Ascending aorta (tissue), 2 donors: ENCODE data around the gene UBE2Q1. TPM values are rescaled to one million over a fixed set of nuclear protein-coding genes. Genes with fewer than 3 reads are reported as not detected.

Source experiments
- DNase-seq, 2 donors: peaks; one replicate each; pipeline ENCODE4 v3.0.0-alpha.2; 2019; ENCODE audit warnings: low spot score in 2 of 2
- H3K27ac ChIP-seq, 2 donors: fragments of 200-600 bp; sonication (generic); one replicate each; pipeline ENCODE4 v1.5.1; 2016 to 2017; ENCODE audit warnings: mild to moderate bottlenecking in 1 of 2
- H3K27me3 ChIP-seq: fragments of 200-600 bp; sonication (generic); one replicate; pipeline ENCODE4 v1.5.1; 2017
- H3K36me3 ChIP-seq, 2 donors: fragments of 200-600 bp; sonication (generic); one replicate each; pipeline ENCODE4 v1.5.1; 2016
- H3K4me1 ChIP-seq, 2 donors: fragments of 200-600 bp; sonication (generic); one replicate each; pipeline ENCODE4 v1.5.1; 2016 to 2017; ENCODE audit warnings: mild to moderate bottlenecking in 1 of 2
- H3K4me3 ChIP-seq, 2 donors: fragments of 200-600 bp; sonication (generic); one replicate each; pipeline ENCODE4 v1.5.1; 2016 to 2017; ENCODE audit warnings: mild to moderate bottlenecking in 1 of 2
- H3K9me3 ChIP-seq, 2 donors: fragments of 200-600 bp; sonication (generic); one replicate each; pipeline ENCODE4 v1.5.1; 2016
- CTCF ChIP-seq, 3 experiments: fragments of 200-600 bp in 2 of 3; fragments of 450-650 bp in 1 of 3; sonication (generic) in 2 of 3; IDR thresholded peaks; one replicate each; pipeline ENCODE4 v1.5.1; 2016 to 2019; ENCODE audit warnings: antibody characterized with exemption in 3 of 3, mild to moderate bottlenecking in 1 of 3, moderate library complexity in 1 of 3
- intact Hi-C: fragments of 100-400 bp; cut with DNase I; formaldehyde crosslinking; loops from one replicate; pipeline ENCODE4 v1.15.1; 2023
- total RNA-seq: library from RNA; depleted of rRNA; stranded (reverse); fragments of >200 nt; gene quantifications from one replicate; pipeline ENCODE4 v1.1.0, GENCODE V29; 2016

UBE2Q1 gene
- total RNA-seq, 1 donor from 2014 or later, result 10.6 TPM

GRCh38 chr1:154599658-154600057 is 41.2 kb upstream of the UBE2Q1 start:
- no peak for DNase-seq
- Histone ChIP-seq H3K27me3 (no peaks in the 10 kb centered on the region), H3K4me1 (peaks cover 10 to 23% of the 10 kb centered on the region in 2 donors), H3K9me3 (no peaks in the 10 kb centered on the region), H3K27ac (peak overlapping the region; percentile 71 to 72), H3K4me3 (no peak overlapping the region), H3K36me3 (peaks cover 53 to 64% of the 10 kb centered on the region in 2 donors)
- intact Hi-C loops, result no loop called here
- no peak for TF ChIP-seq CTCF (IDR thresholded peaks at IDR 0.05)

GRCh38 chr1:154598871-154599635 is 40.6 kb upstream of the UBE2Q1 start:
- H3K36me3 ChIP-seq, result peaks cover 57 to 70% of the 10 kb centered on the region in 2 donors
- no peak for DNase-seq
- H3K27ac ChIP-seq, result peak overlapping the region; percentile 71 to 72
- peaks cover 10 to 19% of the 10 kb centered on the region in 2 donors for H3K4me1 ChIP-seq
- no peak for TF ChIP-seq CTCF (IDR thresholded peaks at IDR 0.05)
- H3K4me3 ChIP-seq, result no peak overlapping the region
- intact Hi-C loops, result no loop called here
- H3K27me3 ChIP-seq, result no peaks in the 10 kb centered on the region
- H3K9me3 ChIP-seq, result no peaks in the 10 kb centered on the region

- Histone ChIP-seq H3K4me3 (no peak overlapping the region), H3K36me3 (peaks cover 71 to 82% of the 10 kb centered on the region in 2 donors), H3K27ac (no peak overlapping the region), H3K4me1 (peaks cover 7 to 16% of the 10 kb centered on the region in 2 donors), H3K27me3 (no peaks in the 10 kb centered on the region), H3K9me3 (no peaks in the 10 kb centered on the region)
- intact Hi-C loops, result no loop called here
- TF ChIP-seq CTCF (IDR thresholded peaks at IDR 0.05), result no peak
- DNase-seq, result no peak
These were observed 37.2 kb upstream of the UBE2Q1 start for GRCh38 chr1:154595621-154596020.

GRCh38 chr1:154594811-154595210 is 36.3 kb upstream of the UBE2Q1 start:
- H3K27ac ChIP-seq, result no peak overlapping the region
- no peaks in the 10 kb centered on the region for H3K27me3 ChIP-seq
- H3K9me3 ChIP-seq, result no peaks in the 10 kb centered on the region
- H3K4me1 ChIP-seq, result peaks cover under 1 to 9% of the 10 kb centered on the region in 2 donors
- DNase-seq, result no peak
- no peak for TF ChIP-seq CTCF (IDR thresholded peaks at IDR 0.05)
- H3K36me3 ChIP-seq, result peaks cover 74 to 87% of the 10 kb centered on the region in 2 donors
- intact Hi-C loops, result no loop called here
- no peak overlapping the region for H3K4me3 ChIP-seq

- H3K9me3 ChIP-seq, result no peaks in the 10 kb centered on the region
- peaks cover 89 to 99% of the 10 kb centered on the region in 2 donors for H3K36me3 ChIP-seq
- no peak for TF ChIP-seq CTCF (IDR thresholded peaks at IDR 0.05)
- no peaks in the 10 kb centered on the region for H3K27me3 ChIP-seq
- DNase-seq, result no peak
- intact Hi-C loops, result no loop called here
- no peak overlapping the region for H3K27ac ChIP-seq
- no peaks in the 10 kb centered on the region for H3K4me1 ChIP-seq
- no peak overlapping the region for H3K4me3 ChIP-seq
These were observed 34.9 kb upstream of the UBE2Q1 start for GRCh38 chr1:154593390-154593789.
